Left kidney (tissue), 8 donors: ENCODE measurements around the gene LIPE. TPM values are rescaled to one million over a fixed set of nuclear protein-coding genes. Genes with fewer than 3 reads are reported as not detected.
"Not testable (repeated sequence)": the region's sequence is repeated elsewhere in the genome, so short reads cannot be mapped to it uniquely, and the experiment has no call there.

ENCODE experiments used
- DNase-seq: peaks from one replicate; pipeline ENCODE4 v3.0.0-alpha.2; 2013
- long read RNA-seq, 8 donors: transcript quantifications; one replicate each; lab custom pipeline, GENCODE V29; 2026
- polyA plus RNA-seq: library from polyadenylated mRNA; unstranded; fragments of 120-200 nt; gene quantifications from one replicate; pipeline ENCODE4 v1.2.1, GENCODE V29; 2013; ENCODE audit not compliant: insufficient read length

Gene LIPE
- 10.0 TPM for polyA plus RNA-seq
- long read RNA-seq, donor 1, partial matches to known transcripts, result 0 of 2 reads
- long read RNA-seq, donor 1, other reads (novel, unspliced or antisense), result 0 of 2 reads
- long read RNA-seq, donor 2, result 0 reads
- long read RNA-seq, donor 3, result 0 reads
- long read RNA-seq, donor 4, result 0 reads
- long read RNA-seq, donor 5, result 0 reads
- long read RNA-seq, donor 6, partial matches to known transcripts, result 0 of 1 reads
- long read RNA-seq, donor 6, other reads (novel, unspliced or antisense), result 0 of 1 reads
- long read RNA-seq, donor 7, partial matches to known transcripts, result 0 of 1 reads
- long read RNA-seq, donor 7, other reads (novel, unspliced or antisense), result 0 of 1 reads
- long read RNA-seq, donor 8, result 0 reads

DNA sequence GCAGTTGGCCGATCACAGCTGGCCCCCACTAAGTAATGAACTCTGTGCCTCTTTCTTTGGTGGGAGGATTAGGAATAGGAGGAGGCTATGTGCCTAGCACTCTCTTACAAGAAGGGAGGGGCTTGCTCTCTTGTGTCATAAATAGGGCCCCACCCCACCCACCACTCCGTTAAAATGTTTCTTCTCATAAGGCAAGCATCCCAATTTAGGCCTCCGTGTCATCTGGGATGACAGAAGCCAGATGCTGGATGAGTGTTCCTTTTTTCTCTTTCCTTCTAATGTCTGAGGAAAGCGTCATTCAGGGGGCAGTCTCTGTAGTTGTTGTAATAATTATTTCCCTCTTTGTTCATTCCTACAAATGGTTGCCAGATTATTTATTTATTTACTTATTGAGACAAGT, at the start of gene LIPE:
TSS of gene LIPE (minus strand) at position 76 of the 400 bp plus-strand sequence. CDS start 239 bp downstream, outside the sequence.
- peak; percentile 67 for DNase-seq

- DNase-seq, result no peak
Observed at GRCh38 chr19:42475366-42475765, 48.2 kb upstream of the LIPE start.

- no peak for DNase-seq
Observed at GRCh38 chr19:42474743-42475142, 47.6 kb upstream of the LIPE start.

DNA sequence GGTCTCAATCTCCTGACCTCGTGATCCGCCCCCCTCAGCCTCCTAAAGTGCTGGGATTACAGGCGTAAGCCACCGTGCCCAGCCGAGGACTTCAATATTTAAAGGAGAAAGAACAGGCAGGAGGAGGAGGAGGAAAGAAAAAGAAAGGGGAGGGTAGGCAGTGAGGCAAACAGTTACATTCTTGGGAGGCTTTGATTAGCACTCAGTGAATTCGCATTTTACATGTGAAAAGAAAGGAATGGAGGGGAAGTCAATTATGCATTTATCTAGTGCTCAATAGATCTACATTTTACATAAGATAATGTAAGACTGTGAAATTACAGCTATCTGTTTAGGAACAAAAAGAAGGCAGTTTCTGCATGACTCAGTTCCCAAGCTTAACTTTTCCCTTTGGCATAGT, 46.5 kb upstream of the LIPE start:
- DNase-seq, result no peak

GRCh38 chr19:42472402-42473147, 45.4 kb upstream of the LIPE start:
- DNase-seq, result no peak

DNA sequence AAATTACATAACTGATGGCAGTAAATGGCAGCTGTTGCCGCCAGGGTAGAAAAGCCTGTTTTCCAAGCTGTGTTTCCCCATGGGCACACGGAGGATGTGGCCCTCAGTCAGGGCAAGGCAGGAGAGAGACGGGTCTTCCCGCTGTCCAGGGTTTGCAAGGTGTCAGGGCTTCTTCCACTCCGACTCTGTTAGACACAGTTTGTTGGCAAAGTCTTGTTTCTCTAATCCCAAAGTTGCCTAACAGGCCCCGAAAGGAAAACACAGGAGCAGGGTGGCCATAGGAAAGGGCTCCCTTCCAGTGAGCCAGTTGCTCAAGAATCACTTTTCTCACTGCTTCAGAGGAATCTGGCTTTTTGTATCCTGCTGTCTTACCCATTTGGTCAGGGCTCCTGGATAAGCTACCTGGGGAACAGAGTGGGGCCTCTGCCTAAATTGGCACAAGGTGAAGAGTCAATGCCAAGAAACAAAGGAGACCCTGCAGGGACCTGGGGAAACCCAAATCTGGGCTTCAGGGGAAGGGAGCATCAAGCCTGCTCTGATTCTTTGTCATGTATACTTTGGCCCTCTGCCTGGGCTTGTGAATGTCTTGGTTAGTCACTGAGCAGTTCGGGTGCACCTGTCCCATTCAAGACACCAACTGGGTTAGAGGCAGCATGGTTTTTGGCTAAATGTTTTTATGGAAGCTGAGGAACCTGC, 44.5 kb upstream of the LIPE start:
- no peak for DNase-seq

DNA sequence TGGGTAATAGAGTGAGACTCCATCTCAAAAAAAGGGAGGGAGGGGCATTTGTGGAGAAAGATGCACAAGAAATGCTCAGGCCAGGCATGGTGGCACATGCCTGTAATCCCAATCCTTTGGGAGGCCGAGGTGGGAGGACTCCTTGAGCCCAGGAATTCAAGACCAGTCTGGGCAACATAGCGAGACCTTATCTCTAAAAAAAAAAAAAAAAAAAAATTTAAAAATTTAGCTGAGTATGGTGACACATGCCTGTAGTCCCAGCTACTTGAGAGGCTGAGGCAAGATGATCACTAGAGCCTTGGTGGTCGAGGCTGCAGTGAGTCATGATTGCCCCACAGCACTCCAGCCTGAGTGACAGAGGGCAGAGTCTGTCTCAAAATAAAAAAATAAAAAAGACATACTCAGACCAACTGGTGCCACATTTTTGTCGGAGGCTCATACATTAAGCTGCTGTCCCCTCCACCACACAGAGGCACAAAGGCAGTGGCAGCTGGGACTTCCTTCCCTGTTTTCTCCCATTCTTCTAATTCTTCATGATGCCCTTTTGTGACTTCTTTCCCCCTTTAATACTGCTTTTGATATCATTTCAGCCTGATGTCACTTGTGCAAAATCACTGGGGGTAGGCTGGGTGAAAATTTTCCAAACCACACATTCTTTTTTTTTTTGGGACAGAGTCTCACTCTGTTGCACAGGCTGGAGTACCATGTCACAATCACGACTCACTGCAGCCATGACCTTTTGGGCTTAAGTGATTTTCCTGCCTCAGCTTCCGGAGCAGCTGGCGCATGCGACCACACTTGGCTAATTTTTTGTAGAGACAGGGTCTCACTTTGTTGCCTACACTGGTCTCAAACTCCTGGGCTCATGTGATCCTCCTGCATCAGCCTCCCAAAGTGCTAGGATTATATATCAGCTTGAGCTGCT, 42.4 kb upstream of the LIPE start:
- no peak for DNase-seq

DNA sequence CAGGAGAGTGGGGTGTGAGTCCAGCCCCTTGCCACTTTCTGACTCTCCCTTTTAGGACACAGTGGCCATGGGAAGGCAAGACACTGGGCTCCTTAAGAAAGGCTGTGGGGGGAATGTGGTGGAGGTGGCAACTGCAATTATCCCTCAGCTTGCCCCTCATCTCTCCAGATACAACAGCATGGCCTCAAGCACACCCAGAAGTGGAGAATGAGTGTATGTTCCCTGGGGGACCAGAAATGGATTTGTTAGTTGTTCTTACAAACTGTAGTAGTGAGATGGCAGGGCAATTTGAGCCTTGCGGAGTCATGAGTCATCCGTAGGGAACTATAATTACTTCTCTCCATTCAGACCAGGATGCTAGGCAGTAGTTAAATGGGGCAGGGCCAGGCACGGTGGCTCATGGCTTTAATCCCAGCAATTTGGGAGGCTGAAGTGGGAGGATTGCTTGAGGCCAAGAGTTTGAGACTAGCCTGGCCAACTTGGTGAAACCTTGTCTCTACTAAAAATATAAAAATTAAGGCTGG, 41.1 kb upstream of the LIPE start:
- DNase-seq, result no peak

- no peak for DNase-seq
Observed at GRCh38 chr19:42467183-42467760, 40.1 kb upstream of the LIPE start.

DNA sequence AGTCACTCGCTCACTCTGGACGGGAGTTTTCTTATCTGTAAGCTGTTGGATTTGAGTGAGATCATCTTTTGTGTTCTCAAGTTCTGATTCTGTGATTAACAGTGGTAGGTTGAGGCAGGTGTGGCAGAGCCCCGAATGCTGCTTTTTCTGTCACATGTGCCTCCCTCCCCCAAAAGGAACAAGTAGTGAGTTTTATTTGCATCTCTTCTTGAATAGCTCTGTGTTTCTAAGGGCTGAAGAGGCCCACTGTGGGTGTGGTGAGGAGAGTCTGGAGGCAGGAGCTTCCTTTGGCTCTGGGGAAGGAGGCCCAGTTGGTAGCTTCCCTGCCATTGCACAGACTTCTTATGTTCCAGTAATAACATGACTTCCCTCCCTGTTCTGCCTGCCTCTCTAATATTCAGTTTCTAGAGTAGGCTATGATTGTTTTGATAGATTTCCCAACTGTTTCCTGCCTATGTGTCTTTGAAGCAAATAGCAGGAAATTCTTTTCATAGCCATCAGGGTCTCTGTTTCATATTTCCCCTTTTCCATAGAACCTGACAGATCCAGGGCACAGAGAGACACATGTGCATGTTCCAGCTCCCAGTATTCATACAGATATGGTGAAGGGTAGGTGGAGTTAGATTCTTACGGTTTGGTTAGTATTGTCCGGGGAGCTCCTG, 39.5 kb upstream of the LIPE start:
- no peak for DNase-seq

GRCh38 chr19:42465827-42466280, 38.7 kb upstream of the LIPE start:
- DNase-seq, result no peak

- no peak for DNase-seq
Observed at GRCh38 chr19:42461700-42462324, 34.6 kb upstream of the LIPE start.

GRCh38 chr19:42461231-42461630, 34.0 kb upstream of the LIPE start:
- DNase-seq, result not testable (repeated sequence)

GRCh38 chr19:42459926-42460325, 32.7 kb upstream of the LIPE start:
- no peak for DNase-seq

GRCh38 chr19:42455621-42456081, 28.5 kb upstream of the LIPE start:
- no peak for DNase-seq

- no peak for DNase-seq
Observed at GRCh38 chr19:42455086-42455485, 27.9 kb upstream of the LIPE start.

- DNase-seq, result no peak
Observed at GRCh38 chr19:42452590-42452989, 25.4 kb upstream of the LIPE start.

GRCh38 chr19:42450314-42450934, 23.2 kb upstream of the LIPE start:
- peak; percentile 83 for DNase-seq

DNA sequence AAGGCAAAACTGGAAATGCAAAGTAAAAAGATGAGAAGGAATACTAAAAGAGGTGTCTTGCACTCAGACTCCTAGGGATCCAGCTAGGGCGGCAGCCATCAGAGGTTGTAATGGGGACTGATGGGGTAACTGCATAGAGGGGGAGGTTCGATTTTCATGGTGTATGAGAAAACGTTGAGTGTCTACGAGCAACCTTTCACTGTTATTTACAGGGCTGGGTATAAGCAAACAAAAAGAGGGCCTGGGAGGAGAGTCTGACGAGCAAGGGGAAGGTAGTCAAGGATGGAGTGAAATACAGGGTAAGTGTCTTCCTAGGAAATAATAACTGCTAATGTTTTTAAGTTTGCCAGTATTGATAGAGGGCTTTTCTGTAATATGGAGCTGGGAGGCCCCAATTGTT, 21.1 kb upstream of the LIPE start:
- not testable (repeated sequence) for DNase-seq
